Stomach (tissue), 4 donors: ENCODE measurements around the gene LLGL1.

Source experiments
- EP300 ChIP-seq: sonication (generic); formaldehyde crosslinking; IDR thresholded peaks from one replicate; pipeline ENCODE4 v1.6.1; 2017; ENCODE audit warnings: antibody characterized with exemption
- POLR2AphosphoS5 ChIP-seq, 3 donors: sonication (generic); formaldehyde crosslinking; IDR thresholded peaks; one replicate each; pipeline ENCODE4 v1.6.1; 2016; ENCODE audit warnings: antibody characterized with exemption in 3 of 3
- TF ChIP-seq, protein P1 (sequence below), 7 experiments: fragments of 450-650 bp in 4 of 7; fragments of 200-600 bp in 3 of 7; sonication (generic) in 3 of 7; IDR thresholded peaks; one replicate each; pipeline ENCODE4 v1.5.1; 2016 to 2019; ENCODE audit warnings: antibody characterized with exemption in 7 of 7, control low read depth in 2 of 7, mild to moderate bottlenecking in 1 of 7

DNA sequence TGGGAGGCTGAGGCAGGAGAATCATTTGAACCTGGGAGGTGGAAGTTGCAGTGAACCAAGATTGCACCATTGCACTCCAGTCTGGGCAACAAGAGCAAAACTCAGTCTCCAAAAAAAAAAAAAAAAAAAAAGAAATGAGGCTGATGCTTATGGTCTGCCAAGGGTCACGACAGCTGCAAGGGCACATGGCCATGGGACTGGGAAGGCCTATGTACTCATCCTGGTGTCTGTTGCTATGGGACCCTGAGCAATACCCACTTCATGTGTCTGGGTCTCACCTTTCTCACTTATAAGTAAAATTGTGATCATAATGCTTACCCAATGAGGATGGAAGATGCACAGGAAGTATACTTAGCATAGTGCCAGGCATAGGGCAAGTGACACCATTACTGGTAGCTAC, 51.6 kb downstream of the LLGL1 start:
- TF ChIP-seq, protein P1, sequence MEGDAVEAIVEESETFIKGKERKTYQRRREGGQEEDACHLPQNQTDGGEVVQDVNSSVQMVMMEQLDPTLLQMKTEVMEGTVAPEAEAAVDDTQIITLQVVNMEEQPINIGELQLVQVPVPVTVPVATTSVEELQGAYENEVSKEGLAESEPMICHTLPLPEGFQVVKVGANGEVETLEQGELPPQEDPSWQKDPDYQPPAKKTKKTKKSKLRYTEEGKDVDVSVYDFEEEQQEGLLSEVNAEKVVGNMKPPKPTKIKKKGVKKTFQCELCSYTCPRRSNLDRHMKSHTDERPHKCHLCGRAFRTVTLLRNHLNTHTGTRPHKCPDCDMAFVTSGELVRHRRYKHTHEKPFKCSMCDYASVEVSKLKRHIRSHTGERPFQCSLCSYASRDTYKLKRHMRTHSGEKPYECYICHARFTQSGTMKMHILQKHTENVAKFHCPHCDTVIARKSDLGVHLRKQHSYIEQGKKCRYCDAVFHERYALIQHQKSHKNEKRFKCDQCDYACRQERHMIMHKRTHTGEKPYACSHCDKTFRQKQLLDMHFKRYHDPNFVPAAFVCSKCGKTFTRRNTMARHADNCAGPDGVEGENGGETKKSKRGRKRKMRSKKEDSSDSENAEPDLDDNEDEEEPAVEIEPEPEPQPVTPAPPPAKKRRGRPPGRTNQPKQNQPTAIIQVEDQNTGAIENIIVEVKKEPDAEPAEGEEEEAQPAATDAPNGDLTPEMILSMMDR (IDR thresholded peaks at IDR 0.05) = no peak
- TF ChIP-seq POLR2AphosphoS5 (IDR thresholded peaks at IDR 0.05) (no peak), EP300 (no peak)
